ENCODE results near the gene PDP2.
"Not testable (repeated sequence)": the region's sequence is repeated elsewhere in the genome, so short reads cannot be mapped to it uniquely, and the experiment has no call there.

PDP2 gene

DNA sequence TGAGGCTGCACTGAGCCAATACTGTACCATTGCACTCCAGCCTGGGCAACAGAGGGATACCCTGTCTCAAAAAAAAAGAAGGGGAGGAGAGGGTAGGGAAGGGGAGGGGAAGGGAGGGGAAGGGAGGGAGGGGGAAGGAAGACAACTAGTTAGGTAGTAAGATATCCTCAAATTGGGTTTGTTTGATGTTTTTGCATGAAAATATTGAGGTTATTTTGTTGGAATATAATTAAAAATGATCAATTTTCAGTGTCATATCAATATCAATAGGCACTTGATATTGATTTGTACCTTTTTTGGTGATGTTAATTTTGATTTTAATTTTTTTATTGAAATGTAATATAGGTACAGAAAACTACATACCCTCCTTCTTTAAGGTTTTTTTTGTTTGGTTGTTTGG lies 16.6 kb upstream of the PDP2 start:
- Histone ChIP-seq H3F3A (ENCODE audit: insufficient read depth, low read length) (no peaks in the 10 kb centered on the region), H3K79me2 (ENCODE audit: insufficient read depth, low read length) (no peaks in the 10 kb centered on the region), H3K27ac (ENCODE audit: low read depth, low read length, poor library complexity, severe bottlenecking) (no peak overlapping the region), H3K4me1 (ENCODE audit: insufficient read depth, low read length, severe bottlenecking) (no peaks in the 10 kb centered on the region), H3K9ac (ENCODE audit: low read length) (no peak overlapping the region), H3K9me3 (ENCODE audit: low read length) (no peaks in the 10 kb centered on the region), H4K20me1 (ENCODE audit: insufficient read depth, low read length) (no peaks in the 10 kb centered on the region), H3K4me3 (ENCODE audit: low read depth, low read length, poor library complexity, severe bottlenecking) (no peak overlapping the region), H3K27me3 (ENCODE audit: insufficient read depth, low read length) (no peaks in the 10 kb centered on the region), H2AFZ (ENCODE audit: low read length) (no peak overlapping the region), H3K36me3 (ENCODE audit: insufficient read depth, low read length) (no peaks in the 10 kb centered on the region), H3K9me2 (ENCODE audit: low read depth, low read length) (no peaks in the 10 kb centered on the region), H3K4me2 (ENCODE audit: low read length) (no peak overlapping the region)
- TF ChIP-seq EZH2 (IDR thresholded peaks at IDR 0.05; ENCODE audit: borderline replicate concordance, low read length), result no peak
- TF ChIP-seq, protein P1, sequence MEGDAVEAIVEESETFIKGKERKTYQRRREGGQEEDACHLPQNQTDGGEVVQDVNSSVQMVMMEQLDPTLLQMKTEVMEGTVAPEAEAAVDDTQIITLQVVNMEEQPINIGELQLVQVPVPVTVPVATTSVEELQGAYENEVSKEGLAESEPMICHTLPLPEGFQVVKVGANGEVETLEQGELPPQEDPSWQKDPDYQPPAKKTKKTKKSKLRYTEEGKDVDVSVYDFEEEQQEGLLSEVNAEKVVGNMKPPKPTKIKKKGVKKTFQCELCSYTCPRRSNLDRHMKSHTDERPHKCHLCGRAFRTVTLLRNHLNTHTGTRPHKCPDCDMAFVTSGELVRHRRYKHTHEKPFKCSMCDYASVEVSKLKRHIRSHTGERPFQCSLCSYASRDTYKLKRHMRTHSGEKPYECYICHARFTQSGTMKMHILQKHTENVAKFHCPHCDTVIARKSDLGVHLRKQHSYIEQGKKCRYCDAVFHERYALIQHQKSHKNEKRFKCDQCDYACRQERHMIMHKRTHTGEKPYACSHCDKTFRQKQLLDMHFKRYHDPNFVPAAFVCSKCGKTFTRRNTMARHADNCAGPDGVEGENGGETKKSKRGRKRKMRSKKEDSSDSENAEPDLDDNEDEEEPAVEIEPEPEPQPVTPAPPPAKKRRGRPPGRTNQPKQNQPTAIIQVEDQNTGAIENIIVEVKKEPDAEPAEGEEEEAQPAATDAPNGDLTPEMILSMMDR (IDR thresholded peaks at IDR 0.05; ENCODE audit: low read length), result no peak

DNA sequence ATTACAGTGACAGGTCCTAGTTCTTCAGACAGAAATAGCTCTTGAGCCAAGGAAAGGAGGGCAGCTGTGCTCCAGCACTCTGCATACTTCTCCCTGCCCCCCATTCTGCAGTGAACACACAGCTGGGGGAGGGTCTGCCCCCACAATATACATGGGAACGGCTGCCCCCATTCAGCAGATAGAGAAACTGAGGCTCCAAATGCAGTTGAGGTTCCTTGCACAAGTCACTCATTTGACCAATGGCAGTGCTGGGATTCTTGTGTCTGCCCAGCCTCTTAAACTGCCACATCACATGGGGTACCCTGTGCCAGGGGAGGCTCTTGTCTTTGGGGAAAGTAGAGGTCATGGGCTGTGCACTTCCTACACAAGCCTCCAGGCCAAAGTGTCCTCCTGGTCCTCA lies 10.9 kb upstream of the PDP2 start:
- H3K4me3 ChIP-seq (ENCODE audit: low read depth, low read length, poor library complexity, severe bottlenecking), result no peak overlapping the region
- H3K4me2 ChIP-seq (ENCODE audit: low read length), result no peak overlapping the region
- H3K79me2 ChIP-seq (ENCODE audit: insufficient read depth, low read length), result no peaks in the 10 kb centered on the region
- no peaks in the 10 kb centered on the region for H3K27me3 ChIP-seq (ENCODE audit: insufficient read depth, low read length)
- H3K9ac ChIP-seq (ENCODE audit: low read length), result no peak overlapping the region
- no peaks in the 10 kb centered on the region for H3F3A ChIP-seq (ENCODE audit: insufficient read depth, low read length)
- H3K27ac ChIP-seq (ENCODE audit: low read depth, low read length, poor library complexity, severe bottlenecking), result no peak overlapping the region
- H2AFZ ChIP-seq (ENCODE audit: low read length), result no peak overlapping the region
- H3K9me3 ChIP-seq (ENCODE audit: low read length), result no peaks in the 10 kb centered on the region
- H4K20me1 ChIP-seq (ENCODE audit: insufficient read depth, low read length), result no peaks in the 10 kb centered on the region
- H3K4me1 ChIP-seq (ENCODE audit: insufficient read depth, low read length, severe bottlenecking), result peaks cover 9% of the 10 kb centered on the region
- no peaks in the 10 kb centered on the region for H3K9me2 ChIP-seq (ENCODE audit: low read depth, low read length)
- TF ChIP-seq, protein P1 (IDR thresholded peaks at IDR 0.05; ENCODE audit: low read length), result no peak
- TF ChIP-seq EZH2 (IDR thresholded peaks at IDR 0.05; ENCODE audit: borderline replicate concordance, low read length), result no peak
- H3K36me3 ChIP-seq (ENCODE audit: insufficient read depth, low read length), result no peaks in the 10 kb centered on the region

GRCh38 chr16:66871363-66871762 lies 9.0 kb upstream of the PDP2 start:
- H3K79me2 ChIP-seq (ENCODE audit: insufficient read depth, low read length); H3K27ac ChIP-seq (ENCODE audit: low read depth, low read length, poor library complexity, severe bottlenecking); H3K27me3 ChIP-seq (ENCODE audit: insufficient read depth, low read length); H3K4me1 ChIP-seq (ENCODE audit: insufficient read depth, low read length, severe bottlenecking); H3K9me2 ChIP-seq (ENCODE audit: low read depth, low read length); H3K9me3 ChIP-seq (ENCODE audit: low read length); H3K4me3 ChIP-seq (ENCODE audit: low read depth, low read length, poor library complexity, severe bottlenecking); H3K9ac ChIP-seq (ENCODE audit: low read length); H3K4me2 ChIP-seq (ENCODE audit: low read length); H2AFZ ChIP-seq (ENCODE audit: low read length); H3K36me3 ChIP-seq (ENCODE audit: insufficient read depth, low read length); H4K20me1 ChIP-seq (ENCODE audit: insufficient read depth, low read length); H3F3A ChIP-seq (ENCODE audit: insufficient read depth, low read length): not testable (repeated sequence)

GRCh38 chr16:66871840-66872239 lies 8.5 kb upstream of the PDP2 start:
- no peaks in the 10 kb centered on the region for H3K9me2 ChIP-seq (ENCODE audit: low read depth, low read length)
- no peaks in the 10 kb centered on the region for H3F3A ChIP-seq (ENCODE audit: insufficient read depth, low read length)
- H3K36me3 ChIP-seq (ENCODE audit: insufficient read depth, low read length), result no peaks in the 10 kb centered on the region
- H3K4me3 ChIP-seq (ENCODE audit: low read depth, low read length, poor library complexity, severe bottlenecking), result no peak overlapping the region
- H3K4me2 ChIP-seq (ENCODE audit: low read length), result no peak overlapping the region
- H4K20me1 ChIP-seq (ENCODE audit: insufficient read depth, low read length), result no peaks in the 10 kb centered on the region
- H3K4me1 ChIP-seq (ENCODE audit: insufficient read depth, low read length, severe bottlenecking), result peaks cover 9% of the 10 kb centered on the region
- no peaks in the 10 kb centered on the region for H3K27me3 ChIP-seq (ENCODE audit: insufficient read depth, low read length)
- H2AFZ ChIP-seq (ENCODE audit: low read length), result no peak overlapping the region
- TF ChIP-seq, protein P1 (IDR thresholded peaks at IDR 0.05; ENCODE audit: low read length), result no peak
- no peak for TF ChIP-seq EZH2 (IDR thresholded peaks at IDR 0.05; ENCODE audit: borderline replicate concordance, low read length)
- no peaks in the 10 kb centered on the region for H3K79me2 ChIP-seq (ENCODE audit: insufficient read depth, low read length)
- no peaks in the 10 kb centered on the region for H3K9me3 ChIP-seq (ENCODE audit: low read length)
- H3K9ac ChIP-seq (ENCODE audit: low read length), result no peak overlapping the region
- no peak overlapping the region for H3K27ac ChIP-seq (ENCODE audit: low read depth, low read length, poor library complexity, severe bottlenecking)

All from OCI-LY1 (cell line).